Activated CD8-positive, alpha-beta T cell treated with anti-CD3 and anti-CD28 coated beads for 36 hours (primary cell): ENCODE results near the gene CASKIN2. TPM values are rescaled to one million over a fixed set of nuclear protein-coding genes. Genes with fewer than 3 reads are reported as not detected.

Source experiments
- ATAC-seq: fragments of 200-7000 bp; cut with Tn5 transposase; one replicate; pipeline ENCODE4 v1.10.0; 2021; ENCODE audit warnings: mild to moderate bottlenecking, moderate library complexity
- CTCF ChIA-PET: fragments of 350-600 bp; sonication (Branson Sonifier 250); formaldehyde crosslinking; loops from one replicate; lab custom pipeline; 2021; ENCODE audit warnings: antibody characterized with exemption; lab: Charles Lee
- POLR2A ChIA-PET: fragments of 350-600 bp; sonication (Branson Sonifier 250); formaldehyde crosslinking; loops from one replicate; lab custom pipeline; 2021; ENCODE audit warnings: antibody characterized with exemption; lab: Charles Lee
- DNase-seq: peaks from one replicate; pipeline ENCODE4 v3.0.0-alpha.2; 2020
- H3K27ac Mint-ChIP-seq: one replicate; pipeline ENCODE4 v1.8.0; 2021; ENCODE audit warnings: mild to moderate bottlenecking, mixed read lengths
- H3K27me3 Mint-ChIP-seq: one replicate; pipeline ENCODE4 v1.8.0; 2021; ENCODE audit warnings: mixed read lengths
- H3K36me3 Mint-ChIP-seq: one replicate; pipeline ENCODE4 v1.8.0; 2021; ENCODE audit warnings: low read depth, mixed read lengths
- H3K4me1 Mint-ChIP-seq: one replicate; pipeline ENCODE4 v1.8.0; 2021; ENCODE audit warnings: low read depth, mixed read lengths
- H3K4me3 Mint-ChIP-seq: one replicate; pipeline ENCODE4 v1.8.0; 2021; ENCODE audit warnings: mild to moderate bottlenecking, moderate library complexity, mixed read lengths
- H3K9me3 Mint-ChIP-seq: one replicate; pipeline ENCODE4 v1.8.0; 2021; ENCODE audit warnings: mixed read lengths
- CTCF ChIP-seq: fragments of 200-600 bp; IDR thresholded peaks from one replicate; pipeline ENCODE4 v1.8.0; 2022; ENCODE audit warnings: antibody characterized with exemption, mild to moderate bottlenecking
- intact Hi-C: fragments of 100-400 bp; cut with micrococcal nuclease; formaldehyde crosslinking; loops from one replicate; pipeline ENCODE4 v1.10.0; 2022
- total RNA-seq, 2 experiments: library from RNA; stranded (reverse); gene quantifications; one replicate each; pipeline ENCODE4 v1.2.3, GENCODE V29; 2021

Gene CASKIN2
- total RNA-seq, 2 experiments from 2014 or later: 2.2 to 2.5 TPM

- CTCF ChIA-PET: no interaction called here
- ATAC-seq: no peak
- intact Hi-C loops: no loop called here
- H3K27ac Mint-ChIP-seq: no peak overlapping the region
- H3K36me3 Mint-ChIP-seq: peaks cover 2% of the 10 kb centered on the region
- no peak for DNase-seq
- peaks cover 17% of the 10 kb centered on the region for H3K4me1 Mint-ChIP-seq
- H3K9me3 Mint-ChIP-seq: no peaks in the 10 kb centered on the region
- no peak overlapping the region for H3K4me3 Mint-ChIP-seq
- no peak for TF ChIP-seq CTCF
- POLR2A ChIA-PET: interaction anchor here (1.0 kb wide), 1 partner anchor 9 kb away, joined by 3 read pairs; no protein-coding TSS in a partner anchor
- no peaks in the 10 kb centered on the region for H3K27me3 Mint-ChIP-seq
Observed at GRCh38 chr17:75490953-75491649, 24.2 kb downstream of the CASKIN2 start.

- Mint-ChIP-seq H3K9me3 (no peaks in the 10 kb centered on the region), H3K4me1 (peaks cover 17% of the 10 kb centered on the region), H3K36me3 (peaks cover 2% of the 10 kb centered on the region), H3K27me3 (no peaks in the 10 kb centered on the region), H3K27ac (no peak overlapping the region), H3K4me3 (no peak overlapping the region)
- DNase-seq (no peak), ATAC-seq (no peak)
- intact Hi-C loops: no loop called here
- CTCF ChIA-PET: interaction anchor here (1.2 kb wide), 1 partner anchor 143 kb away, joined by 4 read pairs; the partner anchor contains the start of gene SMIM5
- TF ChIP-seq CTCF: no peak
- POLR2A ChIA-PET: interaction anchor here (0.6 kb wide), 1 partner anchor 260 kb away, joined by 3 read pairs; no protein-coding TSS in a partner anchor
Observed at GRCh38 chr17:75490173-75490743, 25.1 kb downstream of the CASKIN2 start.

- no peak for TF ChIP-seq CTCF
- H3K27me3 Mint-ChIP-seq: no peaks in the 10 kb centered on the region
- no peaks in the 10 kb centered on the region for H3K9me3 Mint-ChIP-seq
- H3K4me1 Mint-ChIP-seq: peaks cover 17% of the 10 kb centered on the region
- ChIA-PET POLR2A (interaction anchor here (0.6 kb wide), 1 partner anchor 259 kb away, joined by 3 read pairs; no protein-coding TSS in a partner anchor), CTCF (interaction anchor here (1.2 kb wide), 1 partner anchor 144 kb away, joined by 4 read pairs; the partner anchor contains the start of gene SMIM5)
- H3K4me3 Mint-ChIP-seq: no peak overlapping the region
- no peak overlapping the region for H3K27ac Mint-ChIP-seq
- ATAC-seq (no peak), DNase-seq (no peak)
- intact Hi-C loops: no loop called here
- H3K36me3 Mint-ChIP-seq: peaks cover 2% of the 10 kb centered on the region
Observed at GRCh38 chr17:75489511-75489955, 25.8 kb downstream of the CASKIN2 start.

GRCh38 chr17:75488693-75489510, 26.4 kb downstream of the CASKIN2 start:
- H3K27ac Mint-ChIP-seq: peak overlapping the region; percentile 95
- no peak for ATAC-seq
- no peak for DNase-seq
- peaks cover 2% of the 10 kb centered on the region for H3K36me3 Mint-ChIP-seq
- H3K4me3 Mint-ChIP-seq: no peak overlapping the region
- ChIA-PET CTCF (interaction anchor here (1.0 to 1.2 kb wide), 2 partner anchors 14 to 145 kb away, joined by 3 to 4 read pairs; partner anchors contain the start of gene SMIM5), POLR2A (interaction anchor here (0.8 to 1.1 kb wide), 2 partner anchors 9 to 112 kb away, joined by 3 to 4 read pairs; no protein-coding TSS in a partner anchor)
- no peaks in the 10 kb centered on the region for H3K9me3 Mint-ChIP-seq
- TF ChIP-seq CTCF: no peak
- peaks cover 17% of the 10 kb centered on the region for H3K4me1 Mint-ChIP-seq
- H3K27me3 Mint-ChIP-seq: no peaks in the 10 kb centered on the region
- intact Hi-C loops: no loop called here
